Measurements from ENCODE around the gene SWT1. TPM values are rescaled to one million over a fixed set of nuclear protein-coding genes. Genes with fewer than 3 reads are reported as not detected.
A peak's percentile ranks its signal among the peaks of the same experiment; 100 is the strongest.

SWT1 gene
- total and polyA plus RNA-seq, 5 experiments from 2014 or later: 3.3 to 10.4 (median 6.5) TPM

DNA sequence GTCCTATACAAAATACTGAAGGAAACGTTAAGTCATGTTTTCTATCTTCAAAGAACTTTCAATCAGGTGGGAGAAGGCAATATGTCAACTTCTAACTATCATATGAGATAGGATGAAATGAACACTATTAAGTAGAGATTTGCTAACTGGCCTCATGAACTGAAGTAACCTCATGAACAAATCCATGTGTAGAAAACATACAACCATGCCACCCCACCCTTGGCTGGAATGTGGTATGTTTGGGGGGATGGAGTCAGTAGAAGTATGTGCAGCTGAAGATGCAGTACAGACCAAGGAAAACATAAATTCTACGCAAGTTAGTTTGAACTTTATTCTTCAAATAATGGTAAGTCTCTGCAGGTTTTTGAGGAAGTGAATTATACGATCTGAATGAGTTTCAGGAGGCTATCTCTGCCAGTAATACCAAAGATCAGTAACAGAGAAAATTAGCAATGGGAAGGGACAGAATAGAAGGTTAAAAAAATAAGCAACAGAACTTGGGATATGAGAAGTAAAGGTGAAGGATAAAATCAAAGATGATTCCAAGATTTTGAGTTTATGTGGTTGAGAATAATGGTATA lies 4.7 kb upstream of the SWT1 start:
- Mint-ChIP-seq H3K4me3 (no peak overlapping the region), H3K36me3 (peaks cover 4 to 38% (median 20%) of the 10 kb centered on the region in 3 donors), H3K4me1 (peaks cover 13 to 40% (median 35%) of the 10 kb centered on the region in 4 donors), H3K27me3 (no peaks in the 10 kb centered on the region), H3K27ac (peak overlapping the region in 5 of 10 donors; percentile 3 to 48 (median 10)), H3K9me3 (no peaks in the 10 kb centered on the region)
- POLR2A ChIA-PET: interaction anchor here (0.7 kb wide), 1 partner anchor 479 kb away, joined by 4 read pairs; no protein-coding TSS in a partner anchor
- no peak for ATAC-seq
- DNase-seq: no peak

DNA sequence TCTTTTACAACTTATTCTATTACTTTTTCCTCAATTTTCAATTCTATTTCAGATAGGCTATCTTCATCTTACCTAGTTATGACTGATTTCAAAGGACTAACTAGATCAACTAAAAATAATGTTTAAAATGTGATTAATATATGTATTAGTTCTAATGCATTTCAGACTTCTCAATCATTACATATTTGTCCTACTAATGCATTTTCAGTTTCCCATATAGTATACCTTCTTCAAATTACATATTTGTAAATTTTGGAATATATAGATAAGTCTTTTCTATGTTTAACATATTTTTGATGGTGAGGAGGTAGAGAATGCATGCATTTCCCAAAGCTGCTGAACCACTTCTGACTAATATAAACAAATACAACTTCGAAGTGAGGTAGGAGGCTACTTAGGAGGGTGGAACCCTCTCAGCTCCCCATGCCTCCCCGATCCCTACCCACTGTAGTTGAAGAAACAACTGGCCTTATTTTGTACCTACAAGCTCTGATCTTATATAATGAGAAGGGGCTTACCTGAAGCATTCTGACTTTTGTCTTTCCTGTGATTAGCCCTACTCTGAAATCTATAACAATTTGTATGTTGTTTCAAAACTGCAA lies 2.0 kb upstream of the SWT1 start:
- peak overlapping the region; percentile 94 to 99 (median 98) for H3K27ac Mint-ChIP-seq
- DNase-seq (peak in 1 of 10 donors; percentile 7), ATAC-seq (no peak)
- no peaks in the 10 kb centered on the region for H3K9me3 Mint-ChIP-seq
- H3K4me1 Mint-ChIP-seq: peaks cover 21 to 51% (median 43%) of the 10 kb centered on the region in 4 donors
- peak overlapping the region; percentile 90 to 99 (median 98) for H3K4me3 Mint-ChIP-seq
- POLR2A ChIA-PET: interaction anchor here (4.0 kb wide), 1 partner anchor 109 kb away, joined by 25 read pairs; the partner anchor contains the start of gene RNF2
- H3K36me3 Mint-ChIP-seq: peaks cover 3 to 15% (median 4%) of the 10 kb centered on the region in 3 donors
- no peaks in the 10 kb centered on the region for H3K27me3 Mint-ChIP-seq

DNA sequence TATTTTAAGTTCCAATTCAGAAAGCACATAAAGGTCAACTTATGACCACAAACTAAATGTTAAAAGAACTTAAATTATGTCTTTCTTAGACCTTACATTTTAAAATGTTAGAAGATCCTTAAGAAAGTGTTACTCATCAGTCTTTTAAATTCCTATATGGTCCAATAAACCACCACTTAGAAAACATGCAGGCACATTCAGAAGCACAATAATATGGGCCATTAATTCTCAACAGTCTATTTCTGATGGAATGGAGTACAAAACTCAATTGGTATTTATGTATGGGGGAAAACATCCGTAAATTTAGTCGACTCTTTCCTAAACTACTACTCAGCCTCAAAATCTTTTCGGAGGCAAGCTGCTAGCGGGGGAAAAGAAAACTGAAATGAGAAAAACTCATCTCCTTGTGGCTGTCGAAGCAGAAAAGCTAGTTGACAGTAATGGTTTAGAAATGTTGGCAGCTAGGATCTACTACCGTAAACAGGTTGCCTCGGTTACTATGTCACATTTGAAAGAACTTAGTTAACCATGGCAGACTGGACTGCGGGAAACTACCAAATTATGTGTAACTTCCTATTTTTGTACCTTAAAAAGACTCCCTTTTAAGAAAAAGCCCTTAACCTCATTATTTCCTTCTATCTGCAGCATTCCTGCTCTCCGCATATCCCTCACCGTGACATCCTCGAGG lies 1.2 kb upstream of the SWT1 start:
- ATAC-seq: peak in 1 of 2 donors; percentile 16
- peak in 3 of 10 donors; percentile 19 to 60 (median 52) for DNase-seq
- no peaks in the 10 kb centered on the region for H3K9me3 Mint-ChIP-seq
- peaks cover 21 to 53% (median 43%) of the 10 kb centered on the region in 4 donors for H3K4me1 Mint-ChIP-seq
- peak overlapping the region; percentile 90 to 99 (median 98) for H3K4me3 Mint-ChIP-seq
- H3K36me3 Mint-ChIP-seq: peaks cover under 1 to 8% (median under 1%) of the 10 kb centered on the region in 3 donors
- POLR2A ChIA-PET: interaction anchor here (1.4 to 4.0 kb wide), 5 partner anchors 14 to 1219 kb away, joined by 4 to 39 read pairs (median 16); partner anchors contain the start of genes EDEM3, IVNS1ABP, ODR4 and RNF2
- H3K27ac Mint-ChIP-seq: peak overlapping the region; percentile 94 to 99 (median 98)
- H3K27me3 Mint-ChIP-seq: no peaks in the 10 kb centered on the region

DNA sequence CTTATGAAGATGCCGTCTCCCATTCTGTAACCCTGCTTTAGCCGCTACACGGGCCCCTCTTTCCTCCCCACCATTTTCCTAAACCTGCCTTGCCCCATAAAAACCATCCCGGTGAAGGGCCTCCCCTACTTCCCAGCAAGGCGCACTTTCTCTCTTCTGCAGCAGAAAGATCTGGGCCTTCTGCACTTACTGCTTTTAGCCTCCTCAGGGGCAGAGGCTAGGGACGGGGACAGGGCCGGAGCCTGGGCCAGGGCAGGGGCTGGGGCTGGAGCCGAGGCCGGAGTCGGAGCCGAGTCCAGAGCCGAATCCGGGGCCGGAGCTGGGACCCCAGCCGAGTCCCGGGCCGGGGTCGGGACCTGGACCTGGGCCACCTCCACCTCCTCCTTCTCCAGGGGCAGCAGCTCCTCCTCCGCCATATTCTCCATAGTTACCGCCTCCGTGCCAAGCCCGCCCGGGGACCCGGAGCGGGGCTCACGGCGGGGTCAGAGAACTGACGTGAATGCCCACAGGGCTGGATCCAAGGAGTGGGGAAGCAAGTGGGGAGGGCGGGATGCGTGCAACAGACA lies 596 bp upstream of the SWT1 start:
- ATAC-seq (peak; percentile 43 to 44), DNase-seq (peak in 4 of 10 donors; percentile 9 to 63 (median 21))
- Mint-ChIP-seq H3K4me3 (peak overlapping the region; percentile 90 to 99 (median 98)), H3K27ac (peak overlapping the region; percentile 94 to 99 (median 98)), H3K27me3 (no peaks in the 10 kb centered on the region), H3K36me3 (peaks cover 0 to 5% (median 0%) of the 10 kb centered on the region in 3 donors), H3K4me1 (peaks cover 22 to 53% (median 43%) of the 10 kb centered on the region in 4 donors), H3K9me3 (no peaks in the 10 kb centered on the region)
- POLR2A ChIA-PET: interaction anchor here (0.8 to 4.0 kb wide), 8 partner anchors 10 to 1219 kb away, joined by 3 to 39 read pairs (median 10); partner anchors contain the start of genes EDEM3, IVNS1ABP, ODR4 and RNF2

DNA sequence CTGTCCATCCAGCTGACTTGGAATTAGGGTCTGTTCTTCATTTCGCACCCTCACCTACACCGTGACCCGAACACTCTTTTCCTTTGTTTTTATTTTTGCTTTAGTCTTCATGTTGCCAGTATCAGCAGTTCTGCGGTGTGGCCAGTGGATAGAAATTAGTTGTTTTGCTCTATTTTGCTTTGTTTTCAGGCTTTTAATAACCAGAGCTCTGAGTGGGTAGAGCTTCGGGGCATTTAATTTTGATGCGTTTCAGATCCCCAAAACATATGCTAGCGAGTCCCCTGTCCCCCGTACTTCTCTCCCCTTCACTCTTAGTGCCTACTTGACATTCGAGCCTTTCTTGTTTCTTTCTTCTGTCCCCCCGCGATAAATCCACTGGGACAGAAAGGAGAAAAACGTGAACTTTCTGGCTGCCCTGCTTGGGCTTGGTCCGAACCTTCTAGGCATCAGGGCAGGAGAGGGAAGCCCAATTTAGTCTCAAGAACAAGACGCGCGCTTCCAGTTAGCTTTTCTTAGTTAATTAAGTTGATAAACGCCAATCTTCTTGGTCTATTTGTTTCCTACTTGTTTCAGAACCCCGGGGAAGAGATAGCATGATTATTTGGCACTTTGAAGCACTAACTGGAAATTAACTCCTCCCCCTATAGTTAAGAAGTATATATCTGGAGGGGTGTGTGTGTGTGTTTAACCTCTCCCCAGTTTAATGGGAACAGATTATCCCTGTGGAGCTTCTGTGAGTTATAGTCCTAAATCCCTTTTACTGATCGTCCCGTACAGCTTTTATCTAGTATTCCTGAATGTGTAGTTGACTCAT lies 839 bp downstream of the SWT1 start:
- DNase-seq (peak in 2 of 10 donors; percentile 2 to 9), ATAC-seq (no peak)
- H3K27ac Mint-ChIP-seq: peak overlapping the region; percentile 94 to 98 (median 98)

DNA sequence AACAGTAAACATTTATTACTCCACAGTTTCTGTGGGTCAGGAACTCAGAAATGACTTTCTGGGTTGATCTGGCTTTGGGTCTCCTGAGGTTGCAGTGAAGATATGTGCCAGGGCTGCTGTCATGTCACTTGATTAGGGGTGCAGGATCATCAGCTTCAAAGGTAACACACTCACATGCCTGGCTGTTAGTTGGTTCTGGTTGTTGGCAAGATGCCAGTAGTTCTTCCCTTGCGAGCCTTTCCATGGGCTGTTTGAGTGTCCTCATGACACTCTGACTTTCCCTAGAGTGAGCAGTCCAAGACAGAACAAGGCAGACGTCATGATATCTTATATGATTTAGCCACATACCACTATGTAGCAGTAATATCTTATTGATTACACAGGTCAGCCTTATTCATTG lies 1.8 kb downstream of the SWT1 start:
- POLR2A ChIA-PET: interaction anchor here (3.9 to 4.0 kb wide), 2 partner anchors 112 to 158 kb away, joined by 25 to 39 read pairs; partner anchors contain the start of genes IVNS1ABP and RNF2
- H3K9me3 Mint-ChIP-seq: no peaks in the 10 kb centered on the region
- H3K36me3 Mint-ChIP-seq: peaks cover 0 to 12% (median 4%) of the 10 kb centered on the region in 3 donors
- H3K4me1 Mint-ChIP-seq: peaks cover 13 to 37% (median 28%) of the 10 kb centered on the region in 4 donors
- ATAC-seq (no peak), DNase-seq (no peak)
- H3K27me3 Mint-ChIP-seq: no peaks in the 10 kb centered on the region
- peak overlapping the region in 7 of 10 donors; percentile 14 to 99 (median 46) for H3K4me3 Mint-ChIP-seq
- H3K27ac Mint-ChIP-seq: peak overlapping the region in 1 of 10 donors; percentile 79

More for the DNA sequence above, 839 bp downstream of the SWT1 start:
- Mint-ChIP-seq H3K36me3 (peaks cover 0 to 5% (median 0%) of the 10 kb centered on the region in 3 donors), H3K9me3 (no peaks in the 10 kb centered on the region), H3K27me3 (no peaks in the 10 kb centered on the region), H3K4me3 (peak overlapping the region; percentile 90 to 99 (median 98)), H3K4me1 (peaks cover 18 to 45% (median 35%) of the 10 kb centered on the region in 4 donors)
- POLR2A ChIA-PET: interaction anchor here (0.5 to 4.0 kb wide), 9 partner anchors 12 to 523 kb away, joined by 3 to 39 read pairs (median 6); partner anchors contain the start of genes EDEM3, IVNS1ABP and RNF2

DNA sequence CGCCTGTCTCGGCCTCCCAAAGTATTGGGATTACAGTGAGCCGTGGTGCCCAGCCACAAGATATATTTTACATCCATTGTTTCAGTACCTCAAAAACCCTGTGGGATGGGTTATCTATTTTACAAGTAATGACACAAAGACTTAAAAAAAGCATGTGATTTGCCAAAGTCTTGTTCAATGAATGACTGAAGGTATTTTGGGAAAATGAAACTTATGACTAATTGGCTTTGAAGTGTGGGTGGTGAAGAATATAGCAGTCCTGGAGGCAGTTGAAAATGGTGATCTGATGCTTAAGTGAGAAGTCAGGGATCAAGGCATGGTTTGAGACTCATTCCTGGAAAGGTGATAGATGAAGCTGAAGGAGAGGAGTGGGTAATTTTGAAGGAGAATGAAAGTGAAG lies 3.0 kb downstream of the SWT1 start:
- Mint-ChIP-seq H3K36me3 (peaks cover 0 to 23% (median 10%) of the 10 kb centered on the region in 3 donors), H3K9me3 (no peaks in the 10 kb centered on the region), H3K27me3 (no peaks in the 10 kb centered on the region), H3K27ac (no peak overlapping the region), H3K4me1 (peaks cover 12 to 26% (median 22%) of the 10 kb centered on the region in 4 donors), H3K4me3 (no peak overlapping the region)
- POLR2A ChIA-PET: no interaction called here
- DNase-seq (no peak), ATAC-seq (no peak)

DNA sequence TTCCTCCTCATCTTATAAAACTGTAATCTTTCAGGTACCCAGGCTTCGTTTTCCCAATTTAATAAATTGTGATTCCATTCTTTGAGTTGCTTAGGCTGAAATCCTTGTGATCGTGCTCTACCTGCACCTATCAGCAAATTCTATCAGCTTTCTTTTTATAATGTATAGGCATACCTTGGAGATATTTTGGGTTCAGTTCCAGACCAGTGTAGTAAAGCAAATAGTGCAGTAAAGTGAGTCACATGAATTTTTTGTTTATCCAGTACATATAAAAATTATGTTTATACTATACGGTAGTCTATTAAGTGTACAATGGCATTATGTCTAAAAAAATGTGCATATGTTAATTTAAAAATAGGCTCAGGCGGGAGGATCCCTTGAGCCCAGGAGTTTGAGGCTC lies 5.5 kb downstream of the SWT1 start:
- Mint-ChIP-seq H3K27ac (no peak overlapping the region), H3K36me3 (peaks cover under 1 to 35% (median 17%) of the 10 kb centered on the region in 3 donors), H3K27me3 (no peaks in the 10 kb centered on the region), H3K9me3 (no peaks in the 10 kb centered on the region), H3K4me1 (peaks cover 8 to 13% (median 10%) of the 10 kb centered on the region in 4 donors), H3K4me3 (no peak overlapping the region)
- POLR2A ChIA-PET: no interaction called here
- no peak for DNase-seq
- no peak for ATAC-seq

DNA sequence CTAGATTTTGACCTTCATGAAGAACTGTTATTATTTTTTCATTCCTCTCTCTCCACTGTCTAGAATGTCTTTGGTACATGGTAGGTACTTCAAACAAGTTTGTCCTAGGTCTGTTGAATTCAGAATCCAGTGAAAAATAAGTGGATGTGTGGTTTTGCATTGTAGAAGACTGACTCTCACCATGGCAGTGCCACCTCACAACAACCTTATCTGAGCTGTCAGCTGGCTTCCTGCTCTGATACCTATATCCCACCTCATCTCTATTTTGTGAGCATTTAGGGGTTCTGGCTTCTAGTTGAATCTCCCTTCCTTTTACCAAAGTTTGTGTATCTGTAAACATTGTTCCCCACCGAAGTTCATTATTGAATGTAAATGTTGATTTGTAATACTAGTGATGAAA lies 9.1 kb downstream of the SWT1 start:
- ATAC-seq (no peak), DNase-seq (no peak)
- peaks cover 4 to 6% (median 5%) of the 10 kb centered on the region in 4 donors for H3K4me1 Mint-ChIP-seq
- H3K36me3 Mint-ChIP-seq: peaks cover 7 to 47% (median 17%) of the 10 kb centered on the region in 3 donors
- no peak overlapping the region for H3K4me3 Mint-ChIP-seq
- no peaks in the 10 kb centered on the region for H3K9me3 Mint-ChIP-seq
- peak overlapping the region in 2 of 10 donors; percentile 49 to 66 for H3K27ac Mint-ChIP-seq
- POLR2A ChIA-PET: interaction anchor here (1.1 kb wide), 1 partner anchor 9 kb away, joined by 3 read pairs; the partner anchor contains the start of genes SWT1 and TRMT1L
- no peaks in the 10 kb centered on the region for H3K27me3 Mint-ChIP-seq

DNA sequence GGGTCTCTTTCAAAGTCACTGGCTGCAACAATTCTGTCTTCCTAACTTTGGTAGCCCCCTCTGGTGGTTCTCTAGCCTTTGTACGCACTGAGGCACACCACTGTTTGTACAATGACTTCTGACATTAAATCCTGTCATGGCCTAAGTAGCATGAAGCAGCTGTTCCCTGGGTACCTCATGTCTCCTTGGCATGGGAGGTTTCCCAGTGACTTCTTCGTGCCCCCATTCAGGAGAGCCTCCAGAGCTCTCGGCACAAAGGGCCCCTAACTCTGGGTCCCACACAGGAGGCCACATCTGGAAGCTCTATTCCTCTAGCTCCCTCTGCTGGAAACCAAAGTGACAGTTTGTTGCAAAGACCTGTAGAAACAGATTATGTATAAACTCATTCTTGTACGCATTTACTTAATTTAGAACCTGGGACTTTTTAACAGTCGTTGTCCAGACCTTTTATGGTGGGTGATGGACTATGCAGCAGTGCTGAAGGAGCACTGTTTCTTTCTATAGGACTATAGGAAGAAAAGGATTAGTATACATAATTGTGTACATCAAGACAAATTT lies 13.4 kb downstream of the SWT1 start:
- H3K36me3 Mint-ChIP-seq: peaks cover 7 to 32% (median 18%) of the 10 kb centered on the region in 3 donors
- peak; percentile 94 for ATAC-seq

DNA sequence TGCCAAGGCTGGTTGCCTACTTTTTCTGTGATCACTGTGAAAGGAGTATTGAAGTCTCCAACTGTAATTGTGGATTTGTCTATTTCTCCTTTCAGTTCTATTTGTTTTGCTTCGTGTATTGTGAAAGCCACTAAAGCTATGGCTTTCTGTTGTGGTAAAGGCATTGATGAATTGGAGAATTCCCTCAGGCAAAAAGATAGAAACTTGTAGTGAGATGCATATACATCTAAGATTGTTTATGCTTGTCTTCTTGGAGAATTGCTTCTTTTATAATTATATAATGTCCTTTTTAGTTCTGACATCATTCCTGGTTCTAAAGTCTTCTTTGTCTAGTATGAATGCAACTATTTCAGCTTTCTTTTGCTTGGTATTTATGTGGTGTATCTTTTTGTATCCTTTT lies 36.8 kb downstream of the SWT1 start:
- ATAC-seq: no peak
- Mint-ChIP-seq H3K4me3 (no peak overlapping the region), H3K9me3 (peaks cover 0 to 18% (median 14%) of the 10 kb centered on the region in 9 donors), H3K27me3 (no peaks in the 10 kb centered on the region), H3K4me1 (peaks cover 0 to 5% (median 0%) of the 10 kb centered on the region in 4 donors), H3K36me3 (peaks cover 16 to 63% (median 47%) of the 10 kb centered on the region in 3 donors), H3K27ac (no peak overlapping the region)
- no peak for DNase-seq
- POLR2A ChIA-PET: interaction anchor here (0.7 kb wide), 1 partner anchor 303 kb away, joined by 3 read pairs; no protein-coding TSS in a partner anchor

More for the DNA sequence above, 13.4 kb downstream of the SWT1 start:
- peak; percentile 7 to 75 (median 46) for DNase-seq
- peaks cover 2 to 6% (median 5%) of the 10 kb centered on the region in 4 donors for H3K4me1 Mint-ChIP-seq
- H3K27me3 Mint-ChIP-seq: no peaks in the 10 kb centered on the region
- H3K9me3 Mint-ChIP-seq: no peaks in the 10 kb centered on the region
- H3K4me3 Mint-ChIP-seq: peak overlapping the region in 9 of 10 donors; percentile 10 to 76 (median 58)
- H3K27ac Mint-ChIP-seq: peak overlapping the region in 7 of 10 donors; percentile 53 to 83 (median 77)
- POLR2A ChIA-PET: interaction anchor here (0.6 to 1.5 kb wide), 4 partner anchors 14 to 416 kb away, joined by 3 to 14 read pairs (median 5); partner anchors contain the start of genes EDEM3, IVNS1ABP, NIBAN1 and SWT1

Measured in naive thymus-derived CD8-positive, alpha-beta T cell (primary cell).